ENCODE data around the gene SUN1. TPM values are rescaled to one million over a fixed set of nuclear protein-coding genes. Genes with fewer than 3 reads are reported as not detected.

SUN1 gene
- total RNA-seq, 1 experiment from 2014 or later = 181 TPM

DNA sequence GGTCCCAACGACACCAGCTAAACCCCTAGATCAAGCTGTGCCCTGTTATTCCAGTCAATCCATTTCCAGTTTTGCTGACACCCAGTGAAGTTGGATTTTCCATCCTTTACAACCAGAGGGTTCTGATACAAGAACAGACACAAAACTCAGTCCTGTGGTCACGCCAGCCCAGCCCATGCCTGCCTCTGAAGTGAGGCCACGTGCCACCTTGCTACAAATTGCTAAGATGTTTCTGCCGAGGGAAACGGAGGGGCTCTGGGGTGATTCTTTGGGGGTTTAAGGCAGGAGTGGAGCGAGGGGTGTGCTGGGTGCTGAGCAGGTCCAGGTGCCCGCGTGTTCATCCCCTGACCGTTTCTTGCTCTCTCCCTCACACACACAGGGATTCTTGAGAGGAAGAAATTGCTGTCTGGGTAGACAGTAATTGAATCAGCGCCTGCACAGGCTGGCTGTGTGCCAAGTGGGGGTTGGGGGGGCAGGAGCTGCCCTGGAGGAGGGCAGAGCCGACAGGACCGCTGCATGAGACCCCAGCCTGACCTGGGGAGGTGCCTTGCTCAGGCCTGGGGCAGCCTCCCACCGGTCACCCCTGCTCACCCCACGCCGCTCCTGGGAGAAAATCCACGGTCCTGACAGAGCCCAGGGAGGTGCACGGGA is 84.1 kb downstream of the SUN1 start:
- Histone ChIP-seq H3K4me1 (ENCODE audit: control insufficient read depth in 1 of 2, insufficient read depth in 2 of 2, low read length in 2 of 2) (peaks cover 4 to 8% of the 10 kb centered on the region in 2 experiments; a peak in 3 of 4 replicates), H2AFZ (ENCODE audit: low read depth, low read length, poor library complexity, severe bottlenecking) (no peak overlapping the region), H3K36me3 (ENCODE audit: control insufficient read depth in 1 of 2, insufficient read depth in 2 of 2, low read length in 2 of 2) (no peaks in the 10 kb centered on the region), H3K9ac (ENCODE audit: low read length) (no peak overlapping the region), H4K20me1 (ENCODE audit: insufficient read depth) (no peaks in the 10 kb centered on the region), H3K79me2 (ENCODE audit: insufficient read depth, low read length) (no peaks in the 10 kb centered on the region), H3K27me3 (ENCODE audit: insufficient read depth, low read length) (no peaks in the 10 kb centered on the region), H3K4me3 (replicated peaks in 1 of 2; ENCODE audit: low read depth in 1 of 2, low read length in 2 of 2) (no peak overlapping the region), H3K4me2 (ENCODE audit: low read length) (no peak overlapping the region), H3K9me2 (ENCODE audit: insufficient read depth) (no peaks in the 10 kb centered on the region), H3K9me3 (ENCODE audit: control insufficient read depth in 1 of 2, insufficient read depth in 1 of 2, low read depth in 1 of 2, low read length in 2 of 2) (no peaks in the 10 kb centered on the region), H3K27ac (ENCODE audit: low read depth, low read length) (no peak overlapping the region)
- POLR2A ChIA-PET = no interaction called here
- RAD21 ChIA-PET (ENCODE audit: low non-redundant PET in 1 of 2, low total read pairs in 2 of 2, uncharacterized antibody in 2 of 2, unreplicated experiment in 2 of 2) = no interaction called here
- BruUV-seq (replicated peaks) = no TSS peak
- no peak for DNase-seq (ENCODE audit: low read depth, low spot score)
- intact Hi-C loops (cut with micrococcal nuclease) = no loop called here
- CTCF ChIA-PET = no interaction called here
- TF ChIP-seq SRF (IDR thresholded peaks at IDR 0.05; ENCODE audit: low read depth) (no peak), EGR1 (IDR thresholded peaks at IDR 0.05; ENCODE audit: low read depth) (no peak), FOSL1 (IDR thresholded peaks at IDR 0.05; ENCODE audit: low read depth) (no peak), SP1 (IDR thresholded peaks at IDR 0.05; ENCODE audit: low read depth) (no peak), RAD21 (IDR thresholded peaks at IDR 0.05; ENCODE audit: low read depth) (no peak), ELF1 (IDR thresholded peaks at IDR 0.05; ENCODE audit: borderline replicate concordance, low read depth) (no peak), SIN3A (IDR thresholded peaks at IDR 0.05; ENCODE audit: low read depth) (no peak), YY1 (IDR thresholded peaks at IDR 0.05; ENCODE audit: extremely low read depth, insufficient replicate concordance, low read depth, low read length) (no peak), TCF7L2 (IDR thresholded peaks at IDR 0.05; ENCODE audit: borderline replicate concordance, extremely low read depth, insufficient read depth, insufficient read length) (no peak), POLR2AphosphoS5 (IDR thresholded peaks at IDR 0.05; ENCODE audit: low read depth, low read length) (no peak), ZFX (IDR thresholded peaks at IDR 0.05) (no peak), CEBPB (IDR thresholded peaks at IDR 0.05; ENCODE audit: low read depth) (no peak)
- TF ChIP-seq, protein P1, sequence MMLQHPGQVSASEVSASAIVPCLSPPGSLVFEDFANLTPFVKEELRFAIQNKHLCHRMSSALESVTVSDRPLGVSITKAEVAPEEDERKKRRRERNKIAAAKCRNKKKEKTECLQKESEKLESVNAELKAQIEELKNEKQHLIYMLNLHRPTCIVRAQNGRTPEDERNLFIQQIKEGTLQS (IDR thresholded peaks at IDR 0.05) = no peak
- TF ChIP-seq, protein P2, sequence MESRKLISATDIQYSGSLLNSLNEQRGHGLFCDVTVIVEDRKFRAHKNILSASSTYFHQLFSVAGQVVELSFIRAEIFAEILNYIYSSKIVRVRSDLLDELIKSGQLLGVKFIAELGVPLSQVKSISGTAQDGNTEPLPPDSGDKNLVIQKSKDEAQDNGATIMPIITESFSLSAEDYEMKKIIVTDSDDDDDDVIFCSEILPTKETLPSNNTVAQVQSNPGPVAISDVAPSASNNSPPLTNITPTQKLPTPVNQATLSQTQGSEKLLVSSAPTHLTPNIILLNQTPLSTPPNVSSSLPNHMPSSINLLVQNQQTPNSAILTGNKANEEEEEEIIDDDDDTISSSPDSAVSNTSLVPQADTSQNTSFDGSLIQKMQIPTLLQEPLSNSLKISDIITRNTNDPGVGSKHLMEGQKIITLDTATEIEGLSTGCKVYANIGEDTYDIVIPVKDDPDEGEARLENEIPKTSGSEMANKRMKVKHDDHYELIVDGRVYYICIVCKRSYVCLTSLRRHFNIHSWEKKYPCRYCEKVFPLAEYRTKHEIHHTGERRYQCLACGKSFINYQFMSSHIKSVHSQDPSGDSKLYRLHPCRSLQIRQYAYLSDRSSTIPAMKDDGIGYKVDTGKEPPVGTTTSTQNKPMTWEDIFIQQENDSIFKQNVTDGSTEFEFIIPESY (IDR thresholded peaks at IDR 0.05; ENCODE audit: extremely low read depth, insufficient replicate concordance, low read length) = no peak
- TF ChIP-seq, protein P3, sequence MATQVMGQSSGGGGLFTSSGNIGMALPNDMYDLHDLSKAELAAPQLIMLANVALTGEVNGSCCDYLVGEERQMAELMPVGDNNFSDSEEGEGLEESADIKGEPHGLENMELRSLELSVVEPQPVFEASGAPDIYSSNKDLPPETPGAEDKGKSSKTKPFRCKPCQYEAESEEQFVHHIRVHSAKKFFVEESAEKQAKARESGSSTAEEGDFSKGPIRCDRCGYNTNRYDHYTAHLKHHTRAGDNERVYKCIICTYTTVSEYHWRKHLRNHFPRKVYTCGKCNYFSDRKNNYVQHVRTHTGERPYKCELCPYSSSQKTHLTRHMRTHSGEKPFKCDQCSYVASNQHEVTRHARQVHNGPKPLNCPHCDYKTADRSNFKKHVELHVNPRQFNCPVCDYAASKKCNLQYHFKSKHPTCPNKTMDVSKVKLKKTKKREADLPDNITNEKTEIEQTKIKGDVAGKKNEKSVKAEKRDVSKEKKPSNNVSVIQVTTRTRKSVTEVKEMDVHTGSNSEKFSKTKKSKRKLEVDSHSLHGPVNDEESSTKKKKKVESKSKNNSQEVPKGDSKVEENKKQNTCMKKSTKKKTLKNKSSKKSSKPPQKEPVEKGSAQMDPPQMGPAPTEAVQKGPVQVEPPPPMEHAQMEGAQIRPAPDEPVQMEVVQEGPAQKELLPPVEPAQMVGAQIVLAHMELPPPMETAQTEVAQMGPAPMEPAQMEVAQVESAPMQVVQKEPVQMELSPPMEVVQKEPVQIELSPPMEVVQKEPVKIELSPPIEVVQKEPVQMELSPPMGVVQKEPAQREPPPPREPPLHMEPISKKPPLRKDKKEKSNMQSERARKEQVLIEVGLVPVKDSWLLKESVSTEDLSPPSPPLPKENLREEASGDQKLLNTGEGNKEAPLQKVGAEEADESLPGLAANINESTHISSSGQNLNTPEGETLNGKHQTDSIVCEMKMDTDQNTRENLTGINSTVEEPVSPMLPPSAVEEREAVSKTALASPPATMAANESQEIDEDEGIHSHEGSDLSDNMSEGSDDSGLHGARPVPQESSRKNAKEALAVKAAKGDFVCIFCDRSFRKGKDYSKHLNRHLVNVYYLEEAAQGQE (IDR thresholded peaks at IDR 0.05; ENCODE audit: low read depth) = no peak
- ATAC-seq = no peak
